ENCODE results near the gene NAALADL2. TPM values are rescaled to one million over a fixed set of nuclear protein-coding genes. Genes with fewer than 3 reads are reported as not detected.

The NAALADL2 gene
- total and polyA plus RNA-seq, 2 of the 8 experiments (the other 6 are each of a cell fraction or from before 2014, with no cell fraction given) = 0.12 to 0.22 TPM

- no peak overlapping the region for H2BK12ac ChIP-seq (ENCODE audit: low read depth, low read length)
- H3K56ac ChIP-seq (replicated peaks; ENCODE audit: insufficient read length, low read depth, low read length) = no peak overlapping the region
- H3K9me3 ChIP-seq (ENCODE audit: insufficient read depth in 2 of 2, low read depth in 1 of 2, low read length in 1 of 2) = no peaks in the 10 kb centered on the region
- no peak overlapping the region for H3K4me2 ChIP-seq (ENCODE audit: insufficient read depth in 1 of 2, low read depth in 2 of 2, low read length in 2 of 2)
- no peak overlapping the region for H3K4ac ChIP-seq (replicated peaks; ENCODE audit: insufficient read length, low read depth, low read length)
- DNase-seq (ENCODE audit: low read depth in 1 of 2, low spot score in 2 of 2) = no peak
- no peak overlapping the region for H3K14ac ChIP-seq (ENCODE audit: insufficient read length)
- H3K23me2 ChIP-seq (ENCODE audit: low read depth, low read length) = no peaks in the 10 kb centered on the region
- H2BK20ac ChIP-seq (ENCODE audit: low read length) = no peak overlapping the region
- no peak for FAIRE-seq
- H2AK5ac ChIP-seq (ENCODE audit: low read depth, low read length) = no peak overlapping the region
- H4K8ac ChIP-seq (ENCODE audit: extremely low read depth, insufficient read depth, low read length) = no peak overlapping the region
- H3K79me2 ChIP-seq (ENCODE audit: control insufficient read depth in 1 of 2, insufficient read depth in 2 of 2, low read length in 2 of 2) = no peaks in the 10 kb centered on the region
- no peak overlapping the region for H3K9ac ChIP-seq (replicated peaks in 1 of 4; ENCODE audit: extremely low read depth in 1 of 4, low read depth in 3 of 4, low read length in 3 of 4)
- no peaks in the 10 kb centered on the region for H4K20me1 ChIP-seq (replicated peaks in 1 of 2; ENCODE audit: control insufficient read depth in 1 of 2, insufficient read depth in 2 of 2, low read length in 2 of 2)
- H4K91ac ChIP-seq (replicated peaks; ENCODE audit: insufficient read length, low read length) = no peak overlapping the region
- no peaks in the 10 kb centered on the region for H3K4me1 ChIP-seq (replicated peaks in 1 of 4; ENCODE audit: control insufficient read depth in 3 of 4, insufficient read depth in 4 of 4, low read length in 3 of 4)
- no peak overlapping the region for H2BK15ac ChIP-seq (ENCODE audit: low read length)
- H3K79me1 ChIP-seq (ENCODE audit: low read depth, low read length) = no peaks in the 10 kb centered on the region
- ChIA-PET POLR2A (ENCODE audit: partially characterized antibody) (no interaction called here), CTCF (ENCODE audit: partially characterized antibody) (no interaction called here)
- H3K27ac ChIP-seq (ENCODE audit: low read depth, low read length) = no peak overlapping the region
- H2BK5ac ChIP-seq (ENCODE audit: low read depth, low read length) = no peak overlapping the region
- H3K27me3 ChIP-seq (replicated peaks in 1 of 4; ENCODE audit: control insufficient read depth in 3 of 4, extremely low read depth in 1 of 4, insufficient read depth in 3 of 4, low read length in 3 of 4) = no peaks in the 10 kb centered on the region
- H2BK120ac ChIP-seq (replicated peaks; ENCODE audit: low read depth, low read length) = no peak overlapping the region
- H3K18ac ChIP-seq (ENCODE audit: extremely low read depth, low read length) = no peak overlapping the region
- no peak overlapping the region for H2AFZ ChIP-seq (ENCODE audit: low read length)
- 96% methylated on average over 3 of the region's 3 CpGs; no CpG with 5 or more reads in 1 of the 2 experiments for WGBS, 2 experiments (ENCODE audit: extremely low coverage in 1 of 2, insufficient coverage in 1 of 2, insufficient read length in 1 of 2, insufficient replicate concordance in 2 of 2, low coverage in 1 of 2, low lambda C conversion rate in 2 of 2, missing lambda C conversion rate in 1 of 2)
- H4K5ac ChIP-seq (ENCODE audit: insufficient read length, low read depth, low read length) = no peak overlapping the region
- no peak overlapping the region for H3K4me3 ChIP-seq (ENCODE audit: extremely low read depth in 1 of 4, insufficient read depth in 2 of 4, low read depth in 3 of 4, low read length in 4 of 4)
- no peaks in the 10 kb centered on the region for H3K36me3 ChIP-seq (ENCODE audit: control insufficient read depth in 2 of 4, insufficient read depth in 4 of 4, low read length in 3 of 4)
- no peak overlapping the region for H3K23ac ChIP-seq (ENCODE audit: insufficient read length)
- TF ChIP-seq CHD2 (IDR thresholded peaks at IDR 0.05; ENCODE audit: low read length) (no peak), TAF1 (IDR thresholded peaks at IDR 0.05; ENCODE audit: low read depth, low read length) (no peak), RFX5 (IDR thresholded peaks at IDR 0.05; ENCODE audit: borderline replicate concordance, low read depth, low read length) (no peak), RBBP5 (IDR thresholded peaks at IDR 0.05; ENCODE audit: borderline replicate concordance, low read depth, low read length) (no peak), JUND (IDR thresholded peaks at IDR 0.05; ENCODE audit: low read length) (no peak), BRCA1 (IDR thresholded peaks at IDR 0.05; ENCODE audit: low read depth, low read length) (no peak), SRF (IDR thresholded peaks at IDR 0.05; ENCODE audit: low read depth, low read length) (no peak), TCF12 (IDR thresholded peaks at IDR 0.05; ENCODE audit: low read depth, low read length) (no peak), CTCF (IDR thresholded peaks at IDR 0.05; ENCODE audit: control extremely low read depth in 1 of 3, insufficient read depth in 1 of 3, low read depth in 1 of 3, low read length in 3 of 3) (no peak), MAFK (IDR thresholded peaks at IDR 0.05; ENCODE audit: low read depth, low read length) (no peak), RNF2 (IDR thresholded peaks at IDR 0.05; ENCODE audit: borderline replicate concordance, low read depth, low read length, missing control alignments, poor library complexity, severe bottlenecking) (no peak), GABPA (IDR thresholded peaks at IDR 0.05; ENCODE audit: borderline replicate concordance, insufficient read depth, low read length) (no peak), POLR2AphosphoS5 (IDR thresholded peaks at IDR 0.05; ENCODE audit: low read depth, low read length) (no peak)
Measured at GRCh38 chr3:175445741-175446140, 586.6 kb downstream of the NAALADL2 start.
